Kidney (tissue), 14 donors: Measurements from ENCODE around the gene SLC25A27. TPM values are rescaled to one million over a fixed set of nuclear protein-coding genes. Genes with fewer than 3 reads are reported as not detected.

Source experiments
- DNase-seq, 5 donors: peaks; one replicate each; pipeline ENCODE4 v3.0.0-alpha.2; 2013 to 2020
- FAIRE-seq: peaks from 2 replicates; lab custom pipeline; 2012; peaks lifted over from hg19 to GRCh38; lab: Jason Lieb, UNC
- H3K27ac ChIP-seq, 2 donors: one replicate each; pipeline ENCODE4 v1.7.0; 2013; ENCODE audit warnings: low read depth in 2 of 2, low read length in 2 of 2, inconsistent platforms in 1 of 2
- H3K27me3 ChIP-seq: one replicate; pipeline ENCODE4 v1.7.1; 2013; ENCODE audit warnings: low read length, inconsistent platforms; ENCODE audit not compliant: control insufficient read depth, insufficient read depth
- H3K36me3 ChIP-seq, 3 donors: one replicate each; pipeline versions ENCODE4 v1.7.0 to v1.7.1; 2013; ENCODE audit warnings: low read length in 3 of 3, control low read depth in 1 of 3, inconsistent platforms in 1 of 3; ENCODE audit not compliant: insufficient read depth in 3 of 3, control insufficient read depth in 2 of 3
- H3K4me1 ChIP-seq, 3 donors: one replicate each; pipeline versions ENCODE4 v1.7.0 to v1.7.1; 2013; ENCODE audit warnings: low read length in 3 of 3, inconsistent platforms in 1 of 3, low read depth in 1 of 3; ENCODE audit not compliant: control insufficient read depth in 2 of 3, insufficient read depth in 2 of 3
- H3K4me3 ChIP-seq, 3 donors: one replicate each; pipeline versions ENCODE4 v1.7.0 to v1.8.1; 2013; ENCODE audit warnings: low read length in 3 of 3, control low read depth in 1 of 3, inconsistent platforms in 1 of 3
- H3K9ac ChIP-seq, 3 donors: one replicate each; pipeline versions ENCODE4 v1.7.0 to v1.7.1; 2013; ENCODE audit warnings: low read length in 3 of 3, control low read depth in 1 of 3, inconsistent platforms in 1 of 3
- H3K9me3 ChIP-seq, 3 donors: one replicate each; pipeline versions ENCODE4 v1.7.0 to v1.7.1; 2013; ENCODE audit warnings: low read length in 3 of 3, control low read depth in 1 of 3, inconsistent platforms in 1 of 3; ENCODE audit not compliant: control insufficient read depth in 2 of 3, insufficient read depth in 1 of 3
- CTCF ChIP-seq: IDR thresholded peaks from 3 replicates; pipeline ENCODE4 v1.5.1; 2012; ENCODE audit warnings: mild to moderate bottlenecking, moderate library complexity, borderline replicate concordance; ENCODE audit not compliant: insufficient read depth; ENCODE audit errors: extremely low read depth
- intact Hi-C: fragments of 100-400 bp; cut with DNase I; formaldehyde crosslinking; loops from one replicate; pipeline ENCODE4 v1.11.1; 2022
- polyA plus RNA-seq: library from polyadenylated mRNA; stranded (reverse); fragments of 350-450 nt; fragmentation: Illumina TruSeq; extraction: RNeasy Lipid Tissue Mini Kit (QIAGEN cat#74804); gene quantifications from one replicate; pipeline ENCODE4 v1.2.3, GENCODE V29; 2014; ENCODE audit warnings: low read depth, low replicate concordance; ENCODE audit not compliant: insufficient read depth
- total RNA-seq: library from RNA; stranded (reverse); fragmentation: NEBNext Ultra II Directional; extraction: Animal tissue kit (Norgen Biotek cat#: 25700); gene quantifications from one replicate; pipeline ENCODE4 v1.2.1, GENCODE V29; 2021
- donor health status: control.
- donor health status: control.
- donor health status: control.
- donor health status: control.
- donor health status: control.
- donor health status: DM: yes; HTN: yes; CAD: no.
- donor health status: Normal renal cell carcinoma (clear cell type).

SLC25A27 gene
- total and polyA plus RNA-seq, 2 donors from 2014 or later: 19.1 to 22.6 TPM

DNA sequence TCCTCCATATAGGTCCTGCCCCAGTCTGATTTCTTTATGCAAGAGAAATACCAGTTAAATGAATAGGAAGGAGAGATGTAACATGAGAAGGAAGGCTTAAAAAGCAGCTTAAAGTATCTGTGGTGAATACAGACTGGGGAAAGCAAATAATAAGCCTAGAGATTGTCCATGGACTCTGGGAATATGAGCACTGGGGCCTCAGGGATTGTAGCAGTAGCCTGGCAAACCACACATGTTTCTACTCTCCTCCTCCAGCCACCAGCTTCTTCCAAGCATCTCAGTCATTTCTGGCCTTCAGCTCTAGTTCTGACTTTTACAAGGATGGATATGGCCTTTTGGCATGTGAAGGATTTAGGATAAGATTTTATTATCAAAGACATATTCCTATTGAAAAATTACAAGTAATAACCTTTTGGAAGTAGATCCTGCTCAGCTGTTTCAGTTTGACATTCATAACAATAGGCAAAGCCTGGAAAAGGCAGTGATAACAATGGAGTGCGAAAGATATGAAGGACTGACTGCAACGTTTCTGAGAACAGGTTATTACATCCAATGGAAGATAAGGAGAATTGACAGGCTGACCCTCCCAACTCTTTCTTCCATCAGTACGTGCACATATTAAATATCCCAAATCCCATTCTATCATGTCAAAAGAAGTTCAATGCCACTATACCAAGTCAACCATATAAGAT, 41.8 kb upstream of the SLC25A27 start:
- TF ChIP-seq CTCF: no peak
- H3K9ac ChIP-seq: no peak overlapping the region
- no peaks in the 10 kb centered on the region for H3K27me3 ChIP-seq
- H3K27ac ChIP-seq: no peak overlapping the region
- H3K9me3 ChIP-seq: no peaks in the 10 kb centered on the region
- FAIRE-seq: no peak
- intact Hi-C loops: no loop called here
- no peaks in the 10 kb centered on the region for H3K4me1 ChIP-seq
- no peak for DNase-seq
- no peak overlapping the region for H3K4me3 ChIP-seq
- H3K36me3 ChIP-seq: no peaks in the 10 kb centered on the region

DNA sequence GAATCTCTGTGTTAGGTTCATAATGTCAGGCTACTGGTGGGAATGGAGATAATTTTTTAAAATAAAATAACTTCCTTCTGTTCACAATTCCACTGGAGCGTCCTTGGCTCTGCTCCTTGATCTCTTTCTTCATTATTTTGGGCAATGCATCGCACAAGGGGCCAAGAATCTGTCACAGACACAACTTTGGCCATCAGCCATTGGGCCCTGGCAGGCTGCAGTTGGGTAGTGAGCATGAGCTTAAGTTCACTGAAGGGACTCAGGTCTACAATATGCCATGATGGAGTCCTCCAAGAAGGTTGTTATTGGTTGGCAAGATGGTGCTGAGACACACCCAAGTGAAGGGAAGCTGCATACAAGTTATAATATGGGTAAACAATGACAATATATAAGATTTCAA, 40.1 kb upstream of the SLC25A27 start:
- Histone ChIP-seq H3K9me3 (no peaks in the 10 kb centered on the region), H3K27ac (no peak overlapping the region), H3K36me3 (no peaks in the 10 kb centered on the region), H3K9ac (no peak overlapping the region), H3K27me3 (no peaks in the 10 kb centered on the region), H3K4me1 (no peaks in the 10 kb centered on the region), H3K4me3 (no peak overlapping the region)
- TF ChIP-seq CTCF: no peak
- FAIRE-seq: no peak
- intact Hi-C loops: no loop called here
- no peak for DNase-seq

- Histone ChIP-seq H3K27me3 (no peaks in the 10 kb centered on the region), H3K4me3 (no peak overlapping the region), H3K9ac (no peak overlapping the region), H3K36me3 (no peaks in the 10 kb centered on the region), H3K9me3 (peaks cover 0 to 3% (median 0%) of the 10 kb centered on the region in 3 donors), H3K4me1 (no peaks in the 10 kb centered on the region), H3K27ac (no peak overlapping the region)
- no peak for TF ChIP-seq CTCF
- FAIRE-seq (no peak), DNase-seq (no peak)
- intact Hi-C loops: no loop called here
Observed at GRCh38 chr6:46618726-46619125, 34.0 kb upstream of the SLC25A27 start.
